Epithelial cell of esophagus (primary cell): ENCODE results near the gene PTGIS.

ENCODE experiments used
- DNase-seq: peaks from one replicate; pipeline ENCODE4 v3.0.0; 2010; ENCODE audit warnings: low read depth
- H3K4me3 ChIP-seq: 2 replicates; pipeline ENCODE4 v1.5.1; 2011; ENCODE audit warnings: mild to moderate bottlenecking, low read length, control low read depth
- CTCF ChIP-seq: IDR thresholded peaks from 2 replicates; pipeline ENCODE4 v1.5.1; 2011; ENCODE audit warnings: low read depth, mild to moderate bottlenecking, low read length, control low read depth, inconsistent platforms; ENCODE audit not compliant: insufficient read depth; ENCODE audit errors: missing control alignments

Gene PTGIS

GRCh38 chr20:49489688-49490087 is 78.2 kb downstream of the PTGIS start:
- TF ChIP-seq CTCF: no peak
- no peak for DNase-seq
- H3K4me3 ChIP-seq: no peak overlapping the region

GRCh38 chr20:49486064-49486463 is 81.9 kb downstream of the PTGIS start:
- TF ChIP-seq CTCF: no peak
- no peak for DNase-seq

GRCh38 chr20:49485563-49485962 is 82.4 kb downstream of the PTGIS start:
- no peak for TF ChIP-seq CTCF
- DNase-seq: no peak
- no peak overlapping the region for H3K4me3 ChIP-seq

More at GRCh38 chr20:49486064-49486463, 81.9 kb downstream of the PTGIS start:
- H3K4me3 ChIP-seq: no peak overlapping the region

GRCh38 chr20:49484180-49485140 is 83.5 kb downstream of the PTGIS start:
- TF ChIP-seq CTCF: peak; percentile 54
- DNase-seq: peak; percentile 85

GRCh38 chr20:49483696-49484123 is 84.2 kb downstream of the PTGIS start:
- no peak for TF ChIP-seq CTCF
- DNase-seq: no peak
- no peak overlapping the region for H3K4me3 ChIP-seq

More at GRCh38 chr20:49484180-49485140, 83.5 kb downstream of the PTGIS start:
- peak overlapping the region; percentile 20 for H3K4me3 ChIP-seq

- DNase-seq: no peak
- no peak for TF ChIP-seq CTCF
- no peak overlapping the region for H3K4me3 ChIP-seq
Measured at GRCh38 chr20:49483018-49483695, 84.8 kb downstream of the PTGIS start.
